RKO (cell line): Measurements from ENCODE around the gene TP53I11.
A peak's percentile ranks its signal among the peaks of the same experiment; 100 is the strongest.

Experiments used
- DNase-seq: peaks from one replicate; pipeline ENCODE4 v3.0.0-alpha.2; 2016; ENCODE audit warnings: low spot score

TP53I11 gene

GRCh38 chr11:44950625-44951476 is at the start of gene TP53I11:
TSS of gene TP53I11 (minus strand) at chr11:44950883. CDS start at chr11:44938335, 12,548 bp downstream.
- DNase-seq = peak; percentile 69

- DNase-seq = no peak
These were observed 48.4 kb upstream of the TP53I11 start for GRCh38 chr11:44999068-44999467.

GRCh38 chr11:44998051-44998450 is 47.4 kb upstream of the TP53I11 start:
- DNase-seq = no peak

GRCh38 chr11:44997566-44997965 is 46.9 kb upstream of the TP53I11 start:
- no peak for DNase-seq

- DNase-seq = no peak
These were observed 44.1 kb upstream of the TP53I11 start for GRCh38 chr11:44994753-44995152.

GRCh38 chr11:44993971-44994704 is 43.5 kb upstream of the TP53I11 start:
- no peak for DNase-seq

GRCh38 chr11:44992774-44993173 is 42.1 kb upstream of the TP53I11 start:
- DNase-seq = no peak

GRCh38 chr11:44992181-44992582 is 41.5 kb upstream of the TP53I11 start:
- peak; percentile 7 for DNase-seq

GRCh38 chr11:44990665-44991064 is 40.0 kb upstream of the TP53I11 start:
- no peak for DNase-seq

GRCh38 chr11:44989831-44990566 is 39.3 kb upstream of the TP53I11 start:
- no peak for DNase-seq

GRCh38 chr11:44988981-44989635 is 38.4 kb upstream of the TP53I11 start:
- DNase-seq = no peak

GRCh38 chr11:44988111-44988510 is 37.4 kb upstream of the TP53I11 start:
- DNase-seq = no peak

GRCh38 chr11:44987506-44987905 is 36.8 kb upstream of the TP53I11 start:
- DNase-seq = no peak

- no peak for DNase-seq
These were observed 35.6 kb upstream of the TP53I11 start for GRCh38 chr11:44986315-44986714.

- DNase-seq = no peak
These were observed 35.0 kb upstream of the TP53I11 start for GRCh38 chr11:44985721-44986120.

- DNase-seq = no peak
These were observed 33.1 kb upstream of the TP53I11 start for GRCh38 chr11:44983786-44984185.

- DNase-seq = no peak
These were observed 31.9 kb upstream of the TP53I11 start for GRCh38 chr11:44982496-44983062.

- no peak for DNase-seq
These were observed 30.1 kb upstream of the TP53I11 start for GRCh38 chr11:44980533-44981427.

- DNase-seq = no peak
These were observed 29.1 kb upstream of the TP53I11 start for GRCh38 chr11:44979543-44980399.

GRCh38 chr11:44978961-44979331 is 28.3 kb upstream of the TP53I11 start:
- no peak for DNase-seq
